Caco-2 (cell line): ENCODE measurements around the gene TMX1. TPM values are rescaled to one million over a fixed set of nuclear protein-coding genes. Genes with fewer than 3 reads are reported as not detected.

ENCODE experiments used
- BruUV-seq: library from RNA; stranded (reverse); fragments of 400-500 nt; replicated peaks from 2 replicates; lab custom pipeline; 2021; lab: Mats Ljungman, UMichigan
- CTCF ChIA-PET: fragments of 300-600 bp; sonication (Branson Sonifier 250); formaldehyde crosslinking; loops from one replicate; lab custom pipeline; 2022; ENCODE audit warnings: antibody characterized with exemption; lab: Charles Lee
- POLR2A ChIA-PET: fragments of 300-600 bp; sonication (Branson Sonifier 250); formaldehyde crosslinking; loops from one replicate; lab custom pipeline; 2022; ENCODE audit warnings: antibody characterized with exemption; lab: Charles Lee
- DNase-seq, 2 experiments: peaks; one replicate each; pipeline versions ENCODE4 v3.0.0 to v3.0.0-alpha.2; 2020 to 2022
- H3K27me3 ChIP-seq: replicated peaks from 2 replicates; pipeline ENCODE4 v1.6.0; 2011; ENCODE audit warnings: low read length; ENCODE audit not compliant: control insufficient read depth, insufficient read depth
- H3K36me3 ChIP-seq: 2 replicates; pipeline ENCODE4 v1.5.1; 2011; ENCODE audit warnings: low read length; ENCODE audit not compliant: control insufficient read depth, insufficient read depth
- H3K4me1 ChIP-seq: fragments of 250-450 bp; sonication (Bioruptor Pico); 2 replicates; pipeline ENCODE4 v1.5.1; 2020; ENCODE audit warnings: mild to moderate bottlenecking
- H3K4me3 ChIP-seq: 2 replicates; pipeline ENCODE4 v1.5.1; 2011; ENCODE audit warnings: low read depth, mild to moderate bottlenecking, control low read depth, low read length
- H3K9me3 ChIP-seq: fragments of 250-450 bp; sonication (Bioruptor Pico); 2 replicates; pipeline ENCODE4 v1.5.1; 2020; ENCODE audit warnings: mild to moderate bottlenecking, moderate library complexity
- H3K27ac Mint-ChIP-seq: one replicate; pipeline ENCODE4 v1.8.0; 2022; ENCODE audit warnings: mixed read lengths; ENCODE audit not compliant: unreplicated experiment
- H3K27me3 Mint-ChIP-seq: one replicate; pipeline ENCODE4 v1.8.0; 2022; ENCODE audit warnings: mixed read lengths; ENCODE audit not compliant: insufficient read depth, unreplicated experiment
- H3K36me3 Mint-ChIP-seq: one replicate; pipeline ENCODE4 v1.8.0; 2022; ENCODE audit warnings: mild to moderate bottlenecking, mixed read lengths; ENCODE audit not compliant: insufficient read depth, unreplicated experiment
- H3K4me1 Mint-ChIP-seq: one replicate; pipeline ENCODE4 v1.8.0; 2022; ENCODE audit warnings: low read depth, mixed read lengths; ENCODE audit not compliant: unreplicated experiment
- H3K4me3 Mint-ChIP-seq: one replicate; pipeline ENCODE4 v1.8.0; 2022; ENCODE audit warnings: mild to moderate bottlenecking, moderate library complexity, mixed read lengths; ENCODE audit not compliant: unreplicated experiment
- H3K9me3 Mint-ChIP-seq: one replicate; pipeline ENCODE4 v1.8.0; 2022; ENCODE audit warnings: mixed read lengths; ENCODE audit not compliant: unreplicated experiment
- CTCF ChIP-seq, 2 experiments: fragments of 200-600 bp in 1 of 2; IDR thresholded peaks; 1 replicate in 1 of 2; 2 replicates in 1 of 2; pipeline versions ENCODE4 v1.5.1 to v1.8.0; 2011 to 2022; ENCODE audit warnings: antibody characterized with exemption in 1 of 2, control low read depth in 1 of 2, inconsistent platforms in 1 of 2, low read depth in 1 of 2, low read length in 1 of 2, mild to moderate bottlenecking in 1 of 2, moderate library complexity in 1 of 2; ENCODE audit not compliant: insufficient read depth in 1 of 2, severe bottlenecking in 1 of 2, unreplicated experiment in 1 of 2
- intact Hi-C: fragments of 100-400 bp; cut with micrococcal nuclease; formaldehyde crosslinking; loops from one replicate; pipeline ENCODE4 v1.10.0; 2022; ENCODE audit not compliant: unreplicated experiment
- total RNA-seq: library from RNA; stranded (reverse); gene quantifications from 2 replicates; pipeline ENCODE4 v1.2.3, GENCODE V29; 2022

TMX1 gene
- total RNA-seq, 1 experiment from 2014 or later, result 44.7 TPM

- no peak overlapping the region for H3K4me3 Mint-ChIP-seq
- Histone ChIP-seq H3K27me3 (no peaks in the 10 kb centered on the region), H3K36me3 (no peaks in the 10 kb centered on the region), H3K4me3 (no peak overlapping the region), H3K4me1 (no peaks in the 10 kb centered on the region), H3K9me3 (no peaks in the 10 kb centered on the region)
- H3K4me1 Mint-ChIP-seq, result peaks cover 6% of the 10 kb centered on the region
- intact Hi-C loops, result no loop called here
- H3K27me3 Mint-ChIP-seq, result no peaks in the 10 kb centered on the region
- H3K36me3 Mint-ChIP-seq, result no peaks in the 10 kb centered on the region
- CTCF ChIA-PET, result no interaction called here
- no peak overlapping the region for H3K27ac Mint-ChIP-seq
- no peak for DNase-seq
- POLR2A ChIA-PET, result no interaction called here
- no peaks in the 10 kb centered on the region for H3K9me3 Mint-ChIP-seq
- no peak for TF ChIP-seq CTCF (IDR thresholded peaks at IDR 0.05; ENCODE audit: insufficient read depth in 1 of 2, low read depth in 1 of 2, low read length in 1 of 2, severe bottlenecking in 1 of 2, unreplicated experiment in 1 of 2)
- no TSS peak for BruUV-seq
Observed at GRCh38 chr14:51295646-51296263, 55.7 kb downstream of the TMX1 start.

- no peak for DNase-seq
- Histone ChIP-seq H3K36me3 (no peaks in the 10 kb centered on the region), H3K4me3 (no peak overlapping the region), H3K27me3 (no peaks in the 10 kb centered on the region), H3K9me3 (no peaks in the 10 kb centered on the region), H3K4me1 (no peaks in the 10 kb centered on the region)
- ChIA-PET CTCF (no interaction called here), POLR2A (no interaction called here)
- no TSS peak for BruUV-seq
- Mint-ChIP-seq H3K4me1 (peaks cover 6% of the 10 kb centered on the region), H3K36me3 (no peaks in the 10 kb centered on the region), H3K4me3 (no peak overlapping the region), H3K27ac (no peak overlapping the region), H3K9me3 (no peaks in the 10 kb centered on the region), H3K27me3 (no peaks in the 10 kb centered on the region)
- no peak for TF ChIP-seq CTCF (IDR thresholded peaks at IDR 0.05; ENCODE audit: insufficient read depth in 1 of 2, low read depth in 1 of 2, low read length in 1 of 2, severe bottlenecking in 1 of 2, unreplicated experiment in 1 of 2)
- intact Hi-C loops, result no loop called here
Observed at GRCh38 chr14:51297066-51297465, 57.0 kb downstream of the TMX1 start.

- no peaks in the 10 kb centered on the region for H3K27me3 Mint-ChIP-seq
- no peaks in the 10 kb centered on the region for H3K9me3 ChIP-seq
Observed at GRCh38 chr14:51298895-51299294, 58.8 kb downstream of the TMX1 start.

More at GRCh38 chr14:51298895-51299294, 58.8 kb downstream of the TMX1 start:
- POLR2A ChIA-PET, result no interaction called here
- H3K4me3 ChIP-seq, result no peak overlapping the region
- no peaks in the 10 kb centered on the region for H3K27me3 ChIP-seq
- no peaks in the 10 kb centered on the region for H3K36me3 ChIP-seq
- CTCF ChIA-PET, result no interaction called here
- intact Hi-C loops, result no loop called here
- Mint-ChIP-seq H3K4me3 (no peak overlapping the region), H3K36me3 (no peaks in the 10 kb centered on the region), H3K4me1 (peaks cover 6% of the 10 kb centered on the region), H3K9me3 (no peaks in the 10 kb centered on the region), H3K27ac (no peak overlapping the region)
- TF ChIP-seq CTCF (IDR thresholded peaks at IDR 0.05; ENCODE audit: insufficient read depth in 1 of 2, low read depth in 1 of 2, low read length in 1 of 2, severe bottlenecking in 1 of 2, unreplicated experiment in 1 of 2), result no peak
- no peaks in the 10 kb centered on the region for H3K4me1 ChIP-seq
- BruUV-seq, result no TSS peak
- DNase-seq, result no peak
